Measurements from ENCODE around the gene ATMIN. TPM values are rescaled to one million over a fixed set of nuclear protein-coding genes. Genes with fewer than 3 reads are reported as not detected.
A peak's percentile ranks its signal among the peaks of the same experiment; 100 is the strongest.

The ATMIN gene
- total and polyA plus RNA-seq, 4 donors: 6.8 to 17.8 (median 12.3) TPM

DNA sequence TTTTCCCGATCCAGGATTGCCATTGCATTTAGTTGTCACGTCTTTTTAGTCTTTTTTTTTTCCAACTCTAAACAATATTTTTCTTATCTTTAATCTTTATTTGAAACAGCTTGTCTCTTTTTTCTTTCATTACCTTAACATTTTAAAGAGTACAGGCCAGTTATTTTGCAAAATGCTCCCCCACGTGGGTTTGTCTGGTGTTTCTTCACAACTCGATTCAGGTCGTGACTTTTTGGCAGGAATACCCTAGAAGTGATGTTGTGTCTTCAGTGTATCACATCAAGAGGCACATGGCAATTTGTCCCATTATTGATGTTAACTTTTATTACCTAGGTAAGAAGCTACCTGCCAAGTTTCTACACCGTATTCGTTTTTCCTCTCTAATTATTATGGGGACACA lies 46.9 kb upstream of the ATMIN start:
- Histone ChIP-seq H3K9me3 (ENCODE audit: control insufficient read depth in 4 of 4, low read length in 3 of 4) (no peaks in the 10 kb centered on the region), H3K27ac (ENCODE audit: low read depth in 1 of 2, low read length in 2 of 2) (no peak overlapping the region), H3K27me3 (ENCODE audit: control insufficient read depth in 4 of 4, insufficient read depth in 4 of 4, low read length in 3 of 4) (no peaks in the 10 kb centered on the region), H3K9ac (ENCODE audit: low read depth in 1 of 2, low read length in 2 of 2) (no peak overlapping the region), H3K4me1 (ENCODE audit: control insufficient read depth in 4 of 4, insufficient read depth in 4 of 4, low read length in 3 of 4) (peaks cover 14 to 73% (median 53%) of the 10 kb centered on the region in 4 donors), H3K4me3 (ENCODE audit: low read depth in 1 of 3, low read length in 3 of 3) (no peak overlapping the region), H3K36me3 (ENCODE audit: control insufficient read depth in 4 of 4, insufficient read depth in 3 of 4, low read depth in 1 of 4, low read length in 3 of 4) (no peaks in the 10 kb centered on the region)
- no peak for DNase-seq (ENCODE audit: low spot score)
- 36% methylated on average over 7 of the region's 7 CpGs for WGBS
- TF ChIP-seq, protein P1, sequence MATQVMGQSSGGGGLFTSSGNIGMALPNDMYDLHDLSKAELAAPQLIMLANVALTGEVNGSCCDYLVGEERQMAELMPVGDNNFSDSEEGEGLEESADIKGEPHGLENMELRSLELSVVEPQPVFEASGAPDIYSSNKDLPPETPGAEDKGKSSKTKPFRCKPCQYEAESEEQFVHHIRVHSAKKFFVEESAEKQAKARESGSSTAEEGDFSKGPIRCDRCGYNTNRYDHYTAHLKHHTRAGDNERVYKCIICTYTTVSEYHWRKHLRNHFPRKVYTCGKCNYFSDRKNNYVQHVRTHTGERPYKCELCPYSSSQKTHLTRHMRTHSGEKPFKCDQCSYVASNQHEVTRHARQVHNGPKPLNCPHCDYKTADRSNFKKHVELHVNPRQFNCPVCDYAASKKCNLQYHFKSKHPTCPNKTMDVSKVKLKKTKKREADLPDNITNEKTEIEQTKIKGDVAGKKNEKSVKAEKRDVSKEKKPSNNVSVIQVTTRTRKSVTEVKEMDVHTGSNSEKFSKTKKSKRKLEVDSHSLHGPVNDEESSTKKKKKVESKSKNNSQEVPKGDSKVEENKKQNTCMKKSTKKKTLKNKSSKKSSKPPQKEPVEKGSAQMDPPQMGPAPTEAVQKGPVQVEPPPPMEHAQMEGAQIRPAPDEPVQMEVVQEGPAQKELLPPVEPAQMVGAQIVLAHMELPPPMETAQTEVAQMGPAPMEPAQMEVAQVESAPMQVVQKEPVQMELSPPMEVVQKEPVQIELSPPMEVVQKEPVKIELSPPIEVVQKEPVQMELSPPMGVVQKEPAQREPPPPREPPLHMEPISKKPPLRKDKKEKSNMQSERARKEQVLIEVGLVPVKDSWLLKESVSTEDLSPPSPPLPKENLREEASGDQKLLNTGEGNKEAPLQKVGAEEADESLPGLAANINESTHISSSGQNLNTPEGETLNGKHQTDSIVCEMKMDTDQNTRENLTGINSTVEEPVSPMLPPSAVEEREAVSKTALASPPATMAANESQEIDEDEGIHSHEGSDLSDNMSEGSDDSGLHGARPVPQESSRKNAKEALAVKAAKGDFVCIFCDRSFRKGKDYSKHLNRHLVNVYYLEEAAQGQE (IDR thresholded peaks at IDR 0.05): no peak
- TF ChIP-seq, protein P2, sequence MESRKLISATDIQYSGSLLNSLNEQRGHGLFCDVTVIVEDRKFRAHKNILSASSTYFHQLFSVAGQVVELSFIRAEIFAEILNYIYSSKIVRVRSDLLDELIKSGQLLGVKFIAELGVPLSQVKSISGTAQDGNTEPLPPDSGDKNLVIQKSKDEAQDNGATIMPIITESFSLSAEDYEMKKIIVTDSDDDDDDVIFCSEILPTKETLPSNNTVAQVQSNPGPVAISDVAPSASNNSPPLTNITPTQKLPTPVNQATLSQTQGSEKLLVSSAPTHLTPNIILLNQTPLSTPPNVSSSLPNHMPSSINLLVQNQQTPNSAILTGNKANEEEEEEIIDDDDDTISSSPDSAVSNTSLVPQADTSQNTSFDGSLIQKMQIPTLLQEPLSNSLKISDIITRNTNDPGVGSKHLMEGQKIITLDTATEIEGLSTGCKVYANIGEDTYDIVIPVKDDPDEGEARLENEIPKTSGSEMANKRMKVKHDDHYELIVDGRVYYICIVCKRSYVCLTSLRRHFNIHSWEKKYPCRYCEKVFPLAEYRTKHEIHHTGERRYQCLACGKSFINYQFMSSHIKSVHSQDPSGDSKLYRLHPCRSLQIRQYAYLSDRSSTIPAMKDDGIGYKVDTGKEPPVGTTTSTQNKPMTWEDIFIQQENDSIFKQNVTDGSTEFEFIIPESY (IDR thresholded peaks at IDR 0.05): no peak
- no peak for TF ChIP-seq NR2F2 (IDR thresholded peaks at IDR 0.05)
- no peak for TF ChIP-seq FOXA1 (IDR thresholded peaks at IDR 0.05)
- TF ChIP-seq FOXA2 (IDR thresholded peaks at IDR 0.05): no peak
- peak in 1 of 2 donors; percentile 27 for TF ChIP-seq RXRA (IDR thresholded peaks at IDR 0.05)
- peak in 1 of 2 donors; percentile 5 for TF ChIP-seq HNF4A (conservative IDR thresholded peaks at IDR 0.05)
- TF ChIP-seq RAD21 (IDR thresholded peaks at IDR 0.05): peak; percentile 62 to 66
- TF ChIP-seq, protein P3, sequence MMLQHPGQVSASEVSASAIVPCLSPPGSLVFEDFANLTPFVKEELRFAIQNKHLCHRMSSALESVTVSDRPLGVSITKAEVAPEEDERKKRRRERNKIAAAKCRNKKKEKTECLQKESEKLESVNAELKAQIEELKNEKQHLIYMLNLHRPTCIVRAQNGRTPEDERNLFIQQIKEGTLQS (IDR thresholded peaks at IDR 0.05): no peak
- TF ChIP-seq, protein P4, sequence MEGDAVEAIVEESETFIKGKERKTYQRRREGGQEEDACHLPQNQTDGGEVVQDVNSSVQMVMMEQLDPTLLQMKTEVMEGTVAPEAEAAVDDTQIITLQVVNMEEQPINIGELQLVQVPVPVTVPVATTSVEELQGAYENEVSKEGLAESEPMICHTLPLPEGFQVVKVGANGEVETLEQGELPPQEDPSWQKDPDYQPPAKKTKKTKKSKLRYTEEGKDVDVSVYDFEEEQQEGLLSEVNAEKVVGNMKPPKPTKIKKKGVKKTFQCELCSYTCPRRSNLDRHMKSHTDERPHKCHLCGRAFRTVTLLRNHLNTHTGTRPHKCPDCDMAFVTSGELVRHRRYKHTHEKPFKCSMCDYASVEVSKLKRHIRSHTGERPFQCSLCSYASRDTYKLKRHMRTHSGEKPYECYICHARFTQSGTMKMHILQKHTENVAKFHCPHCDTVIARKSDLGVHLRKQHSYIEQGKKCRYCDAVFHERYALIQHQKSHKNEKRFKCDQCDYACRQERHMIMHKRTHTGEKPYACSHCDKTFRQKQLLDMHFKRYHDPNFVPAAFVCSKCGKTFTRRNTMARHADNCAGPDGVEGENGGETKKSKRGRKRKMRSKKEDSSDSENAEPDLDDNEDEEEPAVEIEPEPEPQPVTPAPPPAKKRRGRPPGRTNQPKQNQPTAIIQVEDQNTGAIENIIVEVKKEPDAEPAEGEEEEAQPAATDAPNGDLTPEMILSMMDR (IDR thresholded peaks at IDR 0.05; ENCODE audit: low read depth, low read length, missing input control): peak; percentile 16
- TF ChIP-seq, protein P5, sequence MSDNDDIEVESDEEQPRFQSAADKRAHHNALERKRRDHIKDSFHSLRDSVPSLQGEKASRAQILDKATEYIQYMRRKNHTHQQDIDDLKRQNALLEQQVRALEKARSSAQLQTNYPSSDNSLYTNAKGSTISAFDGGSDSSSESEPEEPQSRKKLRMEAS (IDR thresholded peaks at IDR 0.05): no peak
- no peak for TF ChIP-seq JUND (IDR thresholded peaks at IDR 0.05)

DNA sequence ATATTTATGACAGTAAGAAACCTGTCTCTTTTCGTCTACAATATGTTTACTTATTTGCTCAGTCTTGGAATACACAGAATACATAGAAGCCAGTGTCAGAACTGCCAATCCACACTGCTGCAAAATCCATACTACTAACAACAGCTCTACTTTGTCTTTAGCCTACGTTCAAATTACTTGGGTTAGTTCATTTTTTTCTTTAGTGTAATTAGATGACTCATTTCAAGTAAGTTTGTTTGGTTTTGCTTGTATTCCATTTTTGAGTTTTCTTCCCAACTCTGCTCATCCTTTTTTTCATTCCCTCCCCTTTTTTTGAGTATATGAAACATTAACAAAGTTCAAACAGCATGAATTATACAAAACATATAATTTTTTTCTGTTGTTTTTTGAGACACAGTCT lies 45.8 kb upstream of the ATMIN start:
- 15% methylated on average over 2 of the region's 2 CpGs for WGBS
- H3K4me1 ChIP-seq (ENCODE audit: control insufficient read depth in 4 of 4, insufficient read depth in 4 of 4, low read length in 3 of 4): peaks cover 14 to 81% (median 55%) of the 10 kb centered on the region in 4 donors
- no peak overlapping the region for H3K4me3 ChIP-seq (ENCODE audit: low read depth in 1 of 3, low read length in 3 of 3)
- H3K9me3 ChIP-seq (ENCODE audit: control insufficient read depth in 4 of 4, low read length in 3 of 4): no peaks in the 10 kb centered on the region
- H3K27ac ChIP-seq (ENCODE audit: low read depth in 1 of 2, low read length in 2 of 2): no peak overlapping the region
- H3K9ac ChIP-seq (ENCODE audit: low read depth in 1 of 2, low read length in 2 of 2): no peak overlapping the region
- no peaks in the 10 kb centered on the region for H3K36me3 ChIP-seq (ENCODE audit: control insufficient read depth in 4 of 4, insufficient read depth in 3 of 4, low read depth in 1 of 4, low read length in 3 of 4)
- no peaks in the 10 kb centered on the region for H3K27me3 ChIP-seq (ENCODE audit: control insufficient read depth in 4 of 4, insufficient read depth in 4 of 4, low read length in 3 of 4)
- DNase-seq (ENCODE audit: low spot score): no peak
- TF ChIP-seq FOXA1 (IDR thresholded peaks at IDR 0.05) (no peak), YY1 (IDR thresholded peaks at IDR 0.05) (no peak), FOXA2 (IDR thresholded peaks at IDR 0.05) (no peak), RAD21 (IDR thresholded peaks at IDR 0.05) (no peak), HNF4G (IDR thresholded peaks at IDR 0.05) (no peak), SP1 (IDR thresholded peaks at IDR 0.05) (no peak), JUND (IDR thresholded peaks at IDR 0.05) (no peak), HNF4A (conservative IDR thresholded peaks at IDR 0.05) (no peak), EGR1 (IDR thresholded peaks at IDR 0.05; ENCODE audit: low read depth in 2 of 2) (no peak), NR2F2 (IDR thresholded peaks at IDR 0.05) (no peak), GABPA (IDR thresholded peaks at IDR 0.05 in 1 of 2, conservative IDR thresholded peaks at IDR 0.05 in 1 of 2) (no peak), RXRA (IDR thresholded peaks at IDR 0.05) (no peak)
- TF ChIP-seq, protein P3 (IDR thresholded peaks at IDR 0.05): no peak
- TF ChIP-seq, protein P5 (IDR thresholded peaks at IDR 0.05): no peak
- TF ChIP-seq, protein P2 (IDR thresholded peaks at IDR 0.05): no peak

All from liver (tissue), 9 donors.